GM12878 (cell line): Measurements from ENCODE around the gene SLC10A4. TPM values are rescaled to one million over a fixed set of nuclear protein-coding genes. Genes with fewer than 3 reads are reported as not detected.

ENCODE experiments used
- ATAC-seq: fragments of 200-7000 bp; cut with Tn5 transposase; 3 replicates; pipeline ENCODE4 v1.9.1; 2020; ENCODE audit warnings: mild to moderate bottlenecking, moderate library complexity
- BruUV-seq: library from RNA; stranded (reverse); fragments of 400-500 nt; replicated peaks from 2 replicates; lab custom pipeline; 2021; lab: Mats Ljungman, UMichigan
- CTCF ChIA-PET: fragments of 300-600 bp; sonication (Branson Sonifier 250); formaldehyde crosslinking; extraction: SDS; loops from one replicate; lab custom pipeline; 2021; ENCODE audit warnings: inconsistent platforms; lab: Yijun Ruan, JAX
- POLR2A ChIA-PET: fragments of 350-600 bp; formaldehyde crosslinking; extraction: SDS; loops from one replicate; lab custom pipeline; 2021; ENCODE audit warnings: inconsistent platforms; lab: Charles Lee
- RAD21 ChIA-PET: fragments of 300-600 bp; sonication (Branson Sonifier 250); formaldehyde crosslinking; loops from one replicate; lab custom pipeline; 2023; ENCODE audit warnings: antibody characterized with exemption; ENCODE audit not compliant: unreplicated experiment; lab: Charles Lee
- SMC1A ChIA-PET: fragments of 300-600 bp; sonication (Branson Sonifier 250); formaldehyde crosslinking; loops from one replicate; lab custom pipeline; 2023; ENCODE audit not compliant: unreplicated experiment, uncharacterized antibody; lab: Charles Lee
- DNase-seq: peaks from one replicate; pipeline ENCODE4 v3.0.0-alpha.2; 2011; ENCODE audit warnings: low read depth, low spot score
- FAIRE-seq: peaks from 3 replicates; lab custom pipeline; 2011; peaks lifted over from hg19 to GRCh38; lab: Jason Lieb, UNC
- H2AFZ ChIP-seq: 2 replicates; pipeline ENCODE4 v1.6.0; 2011; ENCODE audit warnings: low read depth, low read length, control low read depth; ENCODE audit not compliant: control insufficient read depth
- H3K27ac ChIP-seq: 2 replicates; pipeline ENCODE4 v1.5.1; 2011; ENCODE audit warnings: control low read depth; ENCODE audit not compliant: control insufficient read depth, insufficient read depth
- H3K27me3 ChIP-seq, 2 experiments: replicated peaks in 1 of 2; 2 replicates each; pipeline versions ENCODE4 v1.6.0 to v1.6.1; 2011; ENCODE audit warnings: low read length in 1 of 2; ENCODE audit not compliant: control insufficient read depth in 2 of 2, insufficient read depth in 2 of 2
- H3K36me3 ChIP-seq, 2 experiments: 2 replicates each; pipeline ENCODE4 v1.5.1; 2011; ENCODE audit warnings: low read length in 1 of 2; ENCODE audit not compliant: control insufficient read depth in 2 of 2, insufficient read depth in 2 of 2
- H3K4me1 ChIP-seq: 2 replicates; pipeline ENCODE4 v1.6.1; 2011; ENCODE audit warnings: mild to moderate bottlenecking, low read length, moderate library complexity, mixed read lengths; ENCODE audit not compliant: control insufficient read depth, insufficient read depth
- H3K4me2 ChIP-seq: 2 replicates; pipeline ENCODE4 v1.6.0; 2011; ENCODE audit warnings: control low read depth; ENCODE audit not compliant: control insufficient read depth, insufficient read depth
- H3K4me3 ChIP-seq: fragments of 200-600 bp; sonication (generic); 2 replicates; pipeline ENCODE4 v1.5.1; 2016
- H3K79me2 ChIP-seq: 2 replicates; pipeline ENCODE4 v1.6.0; 2011; ENCODE audit warnings: low read length; ENCODE audit not compliant: control insufficient read depth, insufficient read depth
- H3K9ac ChIP-seq: 2 replicates; pipeline ENCODE4 v1.8.0; 2011; ENCODE audit warnings: low read length, control low read depth, mixed read lengths; ENCODE audit not compliant: control insufficient read depth, insufficient read depth
- H3K9me3 ChIP-seq: replicated peaks from 3 replicates; pipeline ENCODE4 v1.5.1; 2011; ENCODE audit warnings: mild to moderate bottlenecking, low read length; ENCODE audit not compliant: control insufficient read depth, insufficient read depth
- H4K20me1 ChIP-seq: 2 replicates; pipeline ENCODE4 v1.6.0; 2011; ENCODE audit not compliant: control insufficient read depth, insufficient read depth
- ATF2 ChIP-seq: IDR thresholded peaks from 2 replicates; pipeline ENCODE4 v1.6.1; 2012; ENCODE audit warnings: low read length, inconsistent platforms
- BMI1 ChIP-seq: fragments of 450-650 bp; IDR thresholded peaks from 2 replicates; pipeline ENCODE4 v1.6.1; 2016; ENCODE audit warnings: mild to moderate bottlenecking, moderate library complexity, borderline replicate concordance
- EP300 ChIP-seq, 2 experiments: fragments of 150-350 bp in 1 of 2; IDR thresholded peaks; 2 replicates each; pipeline ENCODE4 v1.6.1; 2011 to 2012; ENCODE audit warnings: low read depth in 2 of 2, low read length in 2 of 2, borderline replicate concordance in 1 of 2, improper control_type of control experiment in 1 of 2, inconsistent platforms in 1 of 2; ENCODE audit not compliant: control insufficient read depth in 1 of 2
- ETV6 ChIP-seq, 2 experiments: fragments of 450-650 bp in 1 of 2; IDR thresholded peaks in 1 of 2; conservative IDR thresholded peaks in 1 of 2; 2 replicates each; pipeline ENCODE4 v1.6.1; 2014; ENCODE audit warnings: antibody characterized with exemption in 1 of 2, borderline replicate concordance in 1 of 2, low read depth in 1 of 2, mild to moderate bottlenecking in 1 of 2, moderate library complexity in 1 of 2
- HDAC2 ChIP-seq: fragments of 200-600 bp; sonication (generic); IDR thresholded peaks from 2 replicates; pipeline ENCODE4 v1.6.1; 2017
- IKZF2 ChIP-seq, 2 experiments: fragments of 450-650 bp; IDR thresholded peaks; 2 replicates each; pipeline ENCODE4 v1.6.1; 2017; ENCODE audit warnings: mild to moderate bottlenecking in 2 of 2, moderate library complexity in 2 of 2
- RB1 ChIP-seq: fragments of 450-650 bp; formaldehyde crosslinking; IDR thresholded peaks from 2 replicates; pipeline ENCODE4 v1.6.1; 2017; ENCODE audit warnings: mild to moderate bottlenecking, borderline replicate concordance
- SIX5 ChIP-seq: IDR thresholded peaks from 2 replicates; pipeline ENCODE4 v1.6.1; 2011; ENCODE audit warnings: mild to moderate bottlenecking, low read depth, low read length, moderate library complexity; ENCODE audit not compliant: severe bottlenecking
- SREBF2 ChIP-seq: IDR thresholded peaks from 2 replicates; pipeline ENCODE4 v1.6.1; 2012; ENCODE audit warnings: mild to moderate bottlenecking, low read length
- ZBTB33 ChIP-seq: fragments of 450-650 bp; IDR thresholded peaks from 2 replicates; pipeline ENCODE4 v1.6.1; 2017; ENCODE audit warnings: mild to moderate bottlenecking
- ZNF207 ChIP-seq: fragments of 450-650 bp; IDR thresholded peaks from 2 replicates; pipeline ENCODE4 v1.6.1; 2014; ENCODE audit warnings: antibody characterized with exemption, mild to moderate bottlenecking, borderline replicate concordance
- ZNF592 ChIP-seq: fragments of 450-650 bp; IDR thresholded peaks from 2 replicates; pipeline ENCODE4 v1.6.1; 2017; ENCODE audit warnings: mild to moderate bottlenecking, moderate library complexity
- WGBS: methylation state at CpG from one replicate; pipeline ENCODE4 v1.1.6; 2016; ENCODE audit warnings: low lambda C conversion rate; ENCODE audit not compliant: insufficient replicate concordance, insufficient coverage; ENCODE audit errors: missing lambda C conversion rate; 5-methylcytosine and 5-hydroxymethylcytosine counted together
- in situ Hi-C: fragments of 300-500 bp; cut with MboI; formaldehyde crosslinking; loops from 9 replicates; pipeline ENCODE4 v1.14.3; 2018; ENCODE audit warnings: mixed read lengths
- intact Hi-C: fragments of 100-400 bp; cut with micrococcal nuclease; formaldehyde crosslinking; loops from one replicate; pipeline ENCODE4 v1.14.2; 2022; ENCODE audit not compliant: unreplicated experiment
- polyA plus RNA-seq, 11 experiments: library from polyadenylated mRNA; depleted of rRNA in 4 of 11; unstranded in 6 of 11; stranded (reverse) in 5 of 11; fragments of >200 nt; fragmentation: Nextera tagmentation in 4 of 11; fragmentation: Illumina TruSeq in 1 of 11; extraction: Ambion mirVana in 4 of 11; extraction: Trizol in 1 of 11; gene quantifications; 1 replicate in 1 of 11; 2 replicates in 10 of 11; pipeline versions ENCODE4 v1.2.1 to v1.2.3, GENCODE V29; 2011 to 2016; ENCODE audit warnings: inconsistent platforms in 2 of 11, missing spikeins in 2 of 11, low read depth in 1 of 11
- total RNA-seq, 4 experiments: library from RNA; depleted of rRNA in 3 of 4; stranded (reverse); fragments of >200 nt in 3 of 4; fragmentation: Illumina TruSeq in 1 of 4; extraction: Trizol in 1 of 4; gene quantifications; 2 replicates each; pipeline versions ENCODE4 v1.2.1 to v1.2.3, GENCODE V29; 2013 to 2021
- TF ChIP-seq, protein P1 (sequence below): fragments of 450-650 bp; formaldehyde crosslinking; IDR thresholded peaks from 2 replicates; pipeline ENCODE4 v1.5.0; 2022; ENCODE audit warnings: mild to moderate bottlenecking, missing genetic modification characterization

Gene SLC10A4
- total and polyA plus RNA-seq, 10 of the 15 experiments (the other 5 are each of a cell fraction or from before 2014, with no cell fraction given): 0.12 TPM; not detected in 9

- no peak overlapping the region for H2AFZ ChIP-seq
- in situ Hi-C loops (no loop called here), intact Hi-C loops (no loop called here)
- no peak overlapping the region for H3K4me2 ChIP-seq
- 50% methylated on average over 2 of the region's 2 CpGs for WGBS
- RAD21 ChIA-PET: no interaction called here
- H3K27me3 ChIP-seq: peaks cover 2 to 11% of the 10 kb centered on the region in 2 experiments
- ATAC-seq (no peak), FAIRE-seq (no peak), DNase-seq (no peak)
- H3K79me2 ChIP-seq: no peaks in the 10 kb centered on the region
- no peaks in the 10 kb centered on the region for H3K4me1 ChIP-seq
- no TSS peak for BruUV-seq
- H3K36me3 ChIP-seq: no peaks in the 10 kb centered on the region
- no peak overlapping the region for H3K4me3 ChIP-seq
- H3K27ac ChIP-seq: no peak overlapping the region
- CTCF ChIA-PET: no interaction called here
- H3K9me3 ChIP-seq: no peaks in the 10 kb centered on the region; the same call in 2 of the 3 replicates
- H4K20me1 ChIP-seq: no peaks in the 10 kb centered on the region
- H3K9ac ChIP-seq: no peak overlapping the region
- SMC1A ChIA-PET: no interaction called here
- POLR2A ChIA-PET: no interaction called here
- TF ChIP-seq ATF2 (no peak), EP300 (IDR thresholded peaks at IDR 0.05; ENCODE audit: borderline replicate concordance in 1 of 2, control insufficient read depth in 1 of 2, low read depth in 2 of 2, low read length in 2 of 2) (no peak), ETV6 (conservative IDR thresholded peaks at IDR 0.05 in 1 of 2, IDR thresholded peaks at IDR 0.05 in 1 of 2; ENCODE audit: borderline replicate concordance in 1 of 2, low read depth in 1 of 2) (no peak), ZBTB33 (no peak), RB1 (no peak), SIX5 (no peak), ZNF207 (no peak), BMI1 (no peak), SREBF2 (no peak), ZNF592 (no peak), HDAC2 (no peak), IKZF2 (IDR thresholded peaks at IDR 0.05) (no peak)
- TF ChIP-seq, protein P1, sequence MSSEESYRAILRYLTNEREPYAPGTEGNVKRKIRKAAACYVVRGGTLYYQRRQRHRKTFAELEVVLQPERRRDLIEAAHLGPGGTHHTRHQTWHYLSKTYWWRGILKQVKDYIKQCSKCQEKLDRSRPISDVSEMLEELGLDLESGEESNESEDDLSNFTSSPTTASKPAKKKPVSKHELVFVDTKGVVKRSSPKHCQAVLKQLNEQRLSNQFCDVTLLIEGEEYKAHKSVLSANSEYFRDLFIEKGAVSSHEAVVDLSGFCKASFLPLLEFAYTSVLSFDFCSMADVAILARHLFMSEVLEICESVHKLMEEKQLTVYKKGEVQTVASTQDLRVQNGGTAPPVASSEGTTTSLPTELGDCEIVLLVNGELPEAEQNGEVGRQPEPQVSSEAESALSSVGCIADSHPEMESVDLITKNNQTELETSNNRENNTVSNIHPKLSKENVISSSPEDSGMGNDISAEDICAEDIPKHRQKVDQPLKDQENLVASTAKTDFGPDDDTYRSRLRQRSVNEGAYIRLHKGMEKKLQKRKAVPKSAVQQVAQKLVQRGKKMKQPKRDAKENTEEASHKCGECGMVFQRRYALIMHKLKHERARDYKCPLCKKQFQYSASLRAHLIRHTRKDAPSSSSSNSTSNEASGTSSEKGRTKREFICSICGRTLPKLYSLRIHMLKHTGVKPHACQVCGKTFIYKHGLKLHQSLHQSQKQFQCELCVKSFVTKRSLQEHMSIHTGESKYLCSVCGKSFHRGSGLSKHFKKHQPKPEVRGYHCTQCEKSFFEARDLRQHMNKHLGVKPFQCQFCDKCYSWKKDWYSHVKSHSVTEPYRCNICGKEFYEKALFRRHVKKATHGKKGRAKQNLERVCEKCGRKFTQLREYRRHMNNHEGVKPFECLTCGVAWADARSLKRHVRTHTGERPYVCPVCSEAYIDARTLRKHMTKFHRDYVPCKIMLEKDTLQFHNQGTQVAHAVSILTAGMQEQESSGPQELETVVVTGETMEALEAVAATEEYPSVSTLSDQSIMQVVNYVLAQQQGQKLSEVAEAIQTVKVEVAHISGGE: no peak
Observed at GRCh38 chr4:48478273-48478672, 4.9 kb upstream of the SLC10A4 start.
